Skin of body (tissue), 2 donors: ENCODE measurements around the gene CNTN1. TPM values are rescaled to one million over a fixed set of nuclear protein-coding genes. Genes with fewer than 3 reads are reported as not detected.

Experiments used
- DNase-seq: peaks from one replicate; lab custom pipeline; 2025; lab: John Stamatoyannopoulos, UW
- total RNA-seq: library from RNA; depleted of rRNA; stranded (reverse); fragments of >200 nt; gene quantifications from one replicate; pipeline ENCODE4 v1.2.3, GENCODE V29; 2014

Gene CNTN1
- total RNA-seq, 1 donor from 2014 or later: 28.9 TPM

DNA sequence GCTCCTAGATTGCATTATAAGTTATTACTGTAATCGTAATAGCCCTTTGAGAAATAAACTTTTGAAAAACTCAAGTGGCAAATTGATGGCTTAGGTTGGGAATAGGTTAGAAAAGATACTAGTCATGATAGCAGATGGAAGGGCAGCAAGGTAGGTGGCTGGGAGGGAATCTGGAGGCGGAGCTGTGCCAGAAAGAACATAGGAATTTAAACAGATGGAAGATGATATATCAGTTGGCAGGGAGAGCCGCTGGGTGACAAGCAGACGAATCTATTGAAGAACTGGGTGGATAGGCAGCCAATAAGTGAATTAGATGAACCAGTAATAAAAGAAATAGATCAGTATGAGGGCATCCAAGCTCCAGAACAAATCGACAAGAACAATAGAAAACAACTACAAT lies 142.1 kb downstream of the CNTN1 start:
- no peak for DNase-seq

- DNase-seq: no peak
These were observed 145.7 kb downstream of the CNTN1 start for GRCh38 chr12:40837891-40838429.

DNA sequence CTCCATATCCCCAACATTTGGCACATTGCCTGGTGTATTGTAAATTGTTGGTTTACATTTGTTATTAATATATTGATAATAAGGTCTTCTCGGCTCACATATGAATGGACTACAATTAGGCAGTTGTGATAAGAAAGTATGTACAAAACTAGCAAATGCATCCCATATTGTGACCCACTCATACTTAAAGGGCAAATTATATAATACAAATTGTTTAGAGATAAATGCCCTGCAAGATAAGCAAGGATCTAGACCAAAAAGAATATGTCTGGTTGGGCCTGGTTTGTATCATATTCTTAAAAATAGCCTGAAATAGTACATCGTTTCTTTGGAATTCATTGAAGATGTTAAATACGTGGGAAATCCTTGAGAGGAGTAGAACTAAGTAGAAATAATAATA lies 151.3 kb downstream of the CNTN1 start:
- no peak for DNase-seq

- DNase-seq: no peak
These were observed 161.0 kb downstream of the CNTN1 start for GRCh38 chr12:40853221-40853620.

DNA sequence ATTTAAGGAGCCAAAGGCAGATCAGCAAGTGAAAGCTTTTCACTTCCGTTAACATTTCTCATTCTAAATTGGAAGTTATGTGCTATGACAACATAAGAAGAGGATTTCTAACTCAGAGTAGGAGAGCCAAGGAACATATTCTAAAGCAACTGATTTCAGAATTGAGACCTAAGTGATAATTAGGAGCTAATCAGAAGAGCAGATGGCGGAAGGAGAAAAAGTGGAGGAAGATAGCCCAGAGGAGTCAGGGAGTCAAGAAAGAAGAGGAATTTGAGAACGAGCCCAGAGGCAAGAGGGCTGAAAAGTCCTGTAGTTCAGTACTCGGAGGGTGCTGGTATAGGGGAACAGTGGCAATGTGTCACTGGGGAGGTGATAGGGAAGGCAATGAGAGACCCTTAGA lies 162.4 kb downstream of the CNTN1 start:
- no peak for DNase-seq

DNA sequence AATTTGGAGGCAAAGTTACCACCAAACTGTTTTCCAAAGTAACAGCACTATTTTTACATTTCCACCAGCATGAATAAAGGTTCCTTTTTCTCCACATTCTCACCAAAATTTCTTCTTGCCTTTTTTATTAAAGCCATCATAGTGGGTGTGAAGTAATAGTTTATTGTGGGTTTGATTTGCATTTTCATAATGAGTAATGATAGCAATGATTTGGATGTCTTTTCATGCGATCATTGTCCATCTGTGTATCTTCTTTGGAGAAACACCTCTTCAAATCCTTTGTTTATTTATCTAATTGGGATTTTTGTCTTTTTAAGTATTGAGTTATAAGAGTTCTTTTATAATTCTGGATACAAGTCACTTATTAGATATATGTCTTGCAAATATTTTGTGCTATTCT lies 172.7 kb downstream of the CNTN1 start:
- no peak for DNase-seq

DNA sequence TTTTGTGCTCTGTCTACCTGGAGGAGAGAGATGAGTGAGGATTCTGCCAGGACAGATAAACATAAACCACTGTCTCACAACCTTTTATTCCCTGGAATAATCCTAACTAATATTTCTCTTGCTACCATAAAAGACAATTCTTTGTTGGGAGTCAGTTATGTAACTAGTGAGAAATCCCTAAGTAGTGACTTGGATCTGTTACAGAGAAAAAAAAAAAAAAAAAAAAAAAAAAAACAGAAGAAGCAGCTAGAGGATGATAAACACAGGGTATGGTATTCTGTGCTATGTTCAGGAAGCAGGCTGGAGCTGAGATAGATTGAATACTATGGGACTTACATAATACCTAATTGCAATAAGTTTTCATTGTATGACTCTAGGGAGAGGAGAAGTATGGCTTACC lies 178.7 kb downstream of the CNTN1 start:
- no peak for DNase-seq

DNA sequence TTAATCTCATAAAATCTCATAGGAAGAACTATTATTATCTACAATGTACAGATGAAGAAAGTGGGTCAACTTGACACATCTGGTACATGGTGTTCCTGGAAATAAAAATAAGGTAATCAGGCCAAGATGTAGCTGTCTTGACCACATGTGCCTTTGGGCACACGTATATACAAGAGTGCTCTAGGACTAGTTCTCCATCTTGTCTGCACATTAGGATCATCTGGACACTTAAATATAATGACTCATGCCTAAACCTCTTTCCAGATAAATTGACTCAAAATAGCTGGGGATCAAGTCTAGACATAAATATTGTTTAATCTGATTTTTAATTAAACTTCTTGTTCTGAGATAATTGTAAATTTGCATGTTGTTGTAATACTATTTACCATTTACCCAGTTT lies 182.6 kb downstream of the CNTN1 start:
- peak; percentile 34 for DNase-seq

- DNase-seq: no peak
These were observed 197.1 kb downstream of the CNTN1 start for GRCh38 chr12:40889329-40889728.

DNA sequence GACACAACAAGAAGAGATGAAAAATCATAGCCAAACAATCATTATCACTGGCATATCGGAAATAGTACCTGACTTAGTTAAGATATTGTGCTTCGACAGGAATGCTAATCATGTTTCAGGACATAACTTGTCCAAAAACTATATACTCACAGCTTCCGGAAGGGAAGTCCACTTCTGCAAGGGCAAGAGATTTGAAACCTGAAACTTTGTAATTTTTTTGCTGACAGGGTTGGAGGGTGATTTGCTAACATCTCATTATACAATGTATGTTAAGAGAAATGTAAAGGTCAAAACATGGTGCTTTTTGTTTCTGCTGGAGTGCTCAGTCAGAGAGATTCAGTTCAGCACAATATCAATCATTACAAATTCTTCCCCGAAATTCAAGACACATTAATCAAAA lies 200.3 kb downstream of the CNTN1 start:
- DNase-seq: no peak

GRCh38 chr12:40898505-40898904 lies 206.3 kb downstream of the CNTN1 start:
- DNase-seq: no peak

GRCh38 chr12:40903040-40903439 lies 210.8 kb downstream of the CNTN1 start:
- DNase-seq: no peak

DNA sequence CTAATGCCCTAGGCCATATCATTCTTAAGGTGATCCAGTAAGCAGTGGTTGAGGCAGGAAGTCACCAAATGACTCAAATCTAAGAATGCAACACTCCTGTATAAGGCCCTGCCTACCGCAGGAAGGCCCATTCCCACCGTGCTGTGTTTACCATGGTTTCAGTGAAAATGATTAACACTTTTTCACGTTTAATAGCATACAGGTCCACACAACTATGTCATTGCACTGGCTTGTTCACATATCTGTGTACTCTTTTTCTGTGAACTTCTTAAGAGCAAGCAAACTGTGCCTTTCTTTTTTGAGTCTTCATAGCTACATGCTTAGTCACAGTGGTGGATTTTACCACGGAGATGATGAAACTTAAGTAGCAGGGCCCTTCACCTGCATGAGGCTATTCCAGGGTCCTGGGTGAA lies 214.9 kb downstream of the CNTN1 start:
- DNase-seq: no peak

GRCh38 chr12:40911676-40912075 lies 219.4 kb downstream of the CNTN1 start:
- DNase-seq: no peak

DNA sequence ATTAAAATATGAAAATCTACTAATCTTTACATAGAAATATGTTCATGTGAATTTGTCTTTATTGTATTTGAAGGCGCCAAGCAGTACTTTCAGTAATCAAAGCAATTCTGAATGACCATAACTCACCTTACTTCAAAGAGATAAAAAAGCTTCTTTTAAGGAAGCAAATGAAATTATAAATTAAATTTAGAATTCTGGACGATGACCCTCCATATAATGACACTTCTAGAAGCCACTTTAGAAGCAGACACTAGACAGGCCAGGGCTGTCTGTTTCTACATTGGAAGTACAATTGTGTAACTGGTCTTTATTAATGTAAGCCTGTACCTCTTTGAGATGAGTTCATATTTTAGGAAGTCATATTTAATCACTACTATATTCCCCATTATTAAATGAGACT lies 222.9 kb downstream of the CNTN1 start:
- no peak for DNase-seq

DNA sequence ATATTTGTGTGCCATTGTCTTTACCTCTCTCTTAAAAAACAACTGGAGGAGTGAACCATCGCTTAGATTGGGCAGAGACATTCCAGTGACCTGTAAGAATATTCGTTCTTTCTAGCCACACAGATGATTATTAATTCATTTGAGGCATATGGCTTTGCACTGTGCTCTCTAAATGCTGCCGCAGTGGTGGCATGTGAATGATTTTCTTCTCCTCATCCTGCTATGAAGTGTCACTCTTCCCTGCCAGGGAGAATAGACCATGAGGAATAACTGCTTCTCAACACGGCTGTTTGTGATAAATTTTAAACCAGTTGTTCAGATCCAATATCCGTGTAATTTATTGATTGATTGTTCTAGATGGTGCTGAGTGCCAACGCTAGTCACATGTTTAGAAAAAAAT lies 225.3 kb downstream of the CNTN1 start:
- no peak for DNase-seq

DNA sequence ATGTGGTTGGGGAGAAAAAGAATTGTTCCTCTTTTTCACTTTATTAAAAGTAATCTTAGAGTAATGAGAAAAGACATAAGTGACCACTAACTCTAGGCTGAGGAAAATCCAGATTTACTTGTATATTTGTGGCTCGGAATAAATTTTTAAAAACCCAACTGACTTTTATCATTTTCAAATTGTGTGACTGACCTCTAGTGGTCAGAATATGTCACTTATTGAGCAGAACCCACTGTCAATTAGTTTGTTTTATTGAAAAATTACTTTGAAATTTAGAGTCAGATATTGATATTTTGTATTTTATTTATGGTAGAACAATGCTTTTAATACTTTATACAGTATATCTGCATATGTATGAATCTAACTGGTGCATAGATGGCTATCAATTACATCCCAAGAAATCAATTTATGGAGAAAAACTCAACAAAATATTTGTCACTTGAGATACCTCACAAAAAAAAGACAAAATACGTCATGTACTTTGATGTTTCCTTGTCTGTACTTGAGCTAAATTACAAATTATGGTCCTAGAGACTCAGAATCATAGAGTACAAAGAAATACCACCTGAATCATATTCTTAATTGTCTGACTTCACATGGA lies 229.4 kb downstream of the CNTN1 start:
- no peak for DNase-seq

DNA sequence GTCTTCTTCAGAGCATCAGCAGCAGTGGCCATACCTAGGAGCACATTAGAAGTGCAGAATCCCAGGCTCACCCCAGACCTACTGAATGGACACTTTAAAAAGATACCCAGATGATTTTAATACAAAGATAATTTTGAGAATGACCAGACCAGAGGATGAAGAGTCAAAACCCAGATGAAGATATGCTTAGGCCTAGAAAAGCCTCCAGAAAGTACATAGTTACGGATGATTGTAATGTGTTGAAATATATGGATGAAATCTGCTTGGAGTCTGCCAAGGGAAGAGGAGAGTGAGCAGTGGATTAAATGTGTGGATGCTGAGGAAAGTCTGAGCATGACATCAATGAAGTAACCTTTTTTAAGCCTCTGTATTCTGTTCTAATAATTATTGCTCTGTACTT lies 245.7 kb downstream of the CNTN1 start:
- no peak for DNase-seq

DNA sequence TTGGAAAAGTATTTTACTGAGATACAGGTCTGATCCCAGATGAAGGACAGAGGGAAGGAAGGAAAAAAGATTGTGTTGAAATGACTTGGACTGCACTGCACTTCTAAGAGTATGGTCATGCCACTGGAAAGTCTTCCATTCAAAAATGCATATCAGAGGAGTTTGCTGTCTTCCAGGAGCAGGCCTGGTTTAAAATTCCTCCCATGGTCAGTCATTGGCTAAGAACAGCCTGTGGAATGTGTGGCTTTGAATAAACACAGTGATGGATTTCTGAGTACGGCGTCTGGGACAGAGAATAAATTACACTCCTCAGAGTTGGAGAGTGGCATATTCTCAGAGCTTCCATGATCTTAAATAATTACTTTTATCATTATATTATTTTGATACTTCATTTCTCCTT lies 250.1 kb downstream of the CNTN1 start:
- DNase-seq: no peak

GRCh38 chr12:40945772-40946171 lies 253.5 kb downstream of the CNTN1 start:
- no peak for DNase-seq

GRCh38 chr12:40946612-40947194 lies 254.5 kb downstream of the CNTN1 start:
- DNase-seq: peak; percentile 36

DNA sequence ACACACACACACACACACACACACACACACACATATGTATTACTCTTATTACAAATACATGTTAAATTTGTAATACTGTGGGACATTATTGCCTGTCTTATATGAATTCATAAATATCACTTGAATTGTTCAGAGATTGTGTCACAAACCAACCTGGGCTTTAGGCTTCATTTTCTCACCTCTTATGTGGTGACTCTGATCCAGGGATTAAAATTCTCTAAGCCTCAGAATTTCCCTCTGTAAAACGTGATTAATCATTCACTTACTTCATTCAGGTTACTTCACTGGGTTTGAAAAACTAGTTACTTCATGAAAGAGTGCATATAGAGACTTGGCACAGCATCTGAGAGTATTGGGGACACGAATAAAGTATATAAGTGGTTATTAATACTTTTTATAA lies 255.6 kb downstream of the CNTN1 start:
- no peak for DNase-seq

GRCh38 chr12:40953076-40953475 lies 260.8 kb downstream of the CNTN1 start:
- DNase-seq: no peak

DNA sequence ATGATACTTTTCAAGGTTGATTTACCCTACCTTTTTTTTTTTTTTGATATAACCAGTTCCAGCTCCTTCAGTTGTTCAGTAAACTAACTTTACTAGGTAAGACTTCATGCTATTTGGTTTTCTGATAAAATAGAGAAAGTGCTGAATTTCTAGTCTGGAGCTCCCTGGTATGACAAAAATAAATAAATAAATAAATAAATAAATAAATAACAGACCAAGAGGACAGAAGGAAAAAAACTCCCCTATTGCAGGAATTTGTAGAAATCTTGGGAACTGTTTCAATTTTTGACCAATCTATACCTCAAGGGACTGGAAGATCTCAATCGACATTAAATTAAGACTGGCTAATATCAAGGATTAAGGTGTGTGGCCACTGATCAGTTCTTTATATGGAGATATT lies 265.2 kb downstream of the CNTN1 start:
- DNase-seq: no peak
